ENCODE results near the gene FILIP1L. TPM values are rescaled to one million over a fixed set of nuclear protein-coding genes. Genes with fewer than 3 reads are reported as not detected.

FILIP1L gene
- total and polyA plus RNA-seq, 2 of the 13 experiments (the other 11 are each of a cell fraction or from before 2014, with no cell fraction given), result 8.1 to 187 TPM

- TF ChIP-seq ARID3A (IDR thresholded peaks at IDR 0.05; ENCODE audit: low read depth, low read length), result 0 out of 2 replicates have a peak, but pooled peaks have one; percentile 57
- peak; percentile 34; the same call in 1 of the 2 replicates for TF ChIP-seq CEBPG (CRISPR knock-in tag; IDR thresholded peaks at IDR 0.05)
- 0 out of 2 replicates have a peak, but pooled peaks have one; percentile 10 for TF ChIP-seq ZNF652 (CRISPR knock-in tag; IDR thresholded peaks at IDR 0.05; ENCODE audit: borderline replicate concordance, low read depth)
- TF ChIP-seq, protein P1, sequence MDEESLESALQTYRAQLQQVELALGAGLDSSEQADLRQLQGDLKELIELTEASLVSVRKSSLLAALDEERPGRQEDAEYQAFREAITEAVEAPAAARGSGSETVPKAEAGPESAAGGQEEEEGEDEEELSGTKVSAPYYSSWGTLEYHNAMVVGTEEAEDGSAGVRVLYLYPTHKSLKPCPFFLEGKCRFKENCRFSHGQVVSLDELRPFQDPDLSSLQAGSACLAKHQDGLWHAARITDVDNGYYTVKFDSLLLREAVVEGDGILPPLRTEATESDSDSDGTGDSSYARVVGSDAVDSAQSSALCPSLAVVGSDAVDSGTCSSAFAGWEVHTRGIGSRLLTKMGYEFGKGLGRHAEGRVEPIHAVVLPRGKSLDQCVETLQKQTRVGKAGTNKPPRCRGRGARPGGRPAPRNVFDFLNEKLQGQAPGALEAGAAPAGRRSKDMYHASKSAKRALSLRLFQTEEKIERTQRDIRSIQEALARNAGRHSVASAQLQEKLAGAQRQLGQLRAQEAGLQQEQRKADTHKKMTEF (CRISPR knock-in tag; IDR thresholded peaks at IDR 0.05), result peak; percentile 74
- peak; percentile 71 for TF ChIP-seq ASH2L (IDR thresholded peaks at IDR 0.05; ENCODE audit: insufficient read length, low read depth, low read length)
- TF ChIP-seq SAP130 (CRISPR knock-in tag; IDR thresholded peaks at IDR 0.05; ENCODE audit: low read depth), result 0 out of 2 replicates have a peak, but pooled peaks have one; percentile 23
- no peak for TF ChIP-seq TMF1 (CRISPR knock-in tag; IDR thresholded peaks at IDR 0.05; ENCODE audit: low read depth)
- peak; percentile 57; the same call in 1 of the 2 replicates for TF ChIP-seq SIX1 (CRISPR knock-in tag; IDR thresholded peaks at IDR 0.05; ENCODE audit: borderline replicate concordance)
- peak; percentile 21; the same call in 1 of the 2 replicates for TF ChIP-seq NCOR1 (IDR thresholded peaks at IDR 0.05; ENCODE audit: borderline replicate concordance, low read length)
- TF ChIP-seq MXD4 (CRISPR knock-in tag; IDR thresholded peaks at IDR 0.05), result peak; percentile 37; the same call in 1 of the 2 replicates
- TF ChIP-seq ARID5B (CRISPR knock-in tag; IDR thresholded peaks at IDR 0.05), result peak; percentile 77; the same call in 1 of the 2 replicates
- TF ChIP-seq CREM (IDR thresholded peaks at IDR 0.05), result peak; percentile 73
- TF ChIP-seq CREM (CRISPR knock-in tag; IDR thresholded peaks at IDR 0.05), result no peak
- peak; percentile 71; the same call in 1 of the 2 replicates for TF ChIP-seq ETV5 (CRISPR knock-in tag; IDR thresholded peaks at IDR 0.05; ENCODE audit: borderline replicate concordance)
- TF ChIP-seq KAT2B (IDR thresholded peaks at IDR 0.05; ENCODE audit: borderline replicate concordance, low read depth, low read length), result 0 out of 2 replicates have a peak, but pooled peaks have one; percentile 23
- TF ChIP-seq LRRFIP1 (CRISPR knock-in tag; conservative IDR thresholded peaks at IDR 0.05), result no peak
- peak; percentile 72; the same call in 1 of the 2 replicates for TF ChIP-seq RCOR2 (CRISPR knock-in tag; IDR thresholded peaks at IDR 0.05)
- TF ChIP-seq NFIC (IDR thresholded peaks at IDR 0.05; ENCODE audit: low read length), result peak; percentile 92; the same call in 1 of the 2 replicates
- no peak for TF ChIP-seq SMARCE1 (IDR thresholded peaks at IDR 0.05; ENCODE audit: borderline replicate concordance)
- TF ChIP-seq KAT8 (CRISPR knock-in tag; IDR thresholded peaks at IDR 0.05), result peak; percentile 31
- no peak for TF ChIP-seq TGIF2 (CRISPR knock-in tag; IDR thresholded peaks at IDR 0.05)
These were observed 159.2 kb downstream of the FILIP1L start (continued) for GRCh38 chr3:99954914-99955644.

All from HepG2 (cell line).